IPS-15b (cell line): ENCODE results near the gene SMCO2.

Experiments used
- H3K27me3 ChIP-seq: one replicate; pipeline ENCODE4 v1.6.1; 2013; ENCODE audit warnings: low read length; ENCODE audit not compliant: control insufficient read depth, insufficient read depth
- H3K36me3 ChIP-seq: one replicate; pipeline ENCODE4 v1.6.1; 2013; ENCODE audit warnings: low read length; ENCODE audit not compliant: control insufficient read depth, insufficient read depth
- H3K4me1 ChIP-seq: one replicate; pipeline ENCODE4 v1.6.1; 2013; ENCODE audit warnings: mild to moderate bottlenecking, low read length; ENCODE audit not compliant: control insufficient read depth, insufficient read depth
- H3K4me3 ChIP-seq: one replicate; pipeline ENCODE4 v1.5.1; 2013; ENCODE audit warnings: low read depth, low read length
- H3K9ac ChIP-seq: one replicate; pipeline ENCODE4 v1.6.1; 2013; ENCODE audit warnings: low read depth, mild to moderate bottlenecking, low read length
- H3K9me3 ChIP-seq: one replicate; pipeline ENCODE4 v1.6.1; 2013; ENCODE audit warnings: mild to moderate bottlenecking, low read length; ENCODE audit not compliant: control insufficient read depth, insufficient read depth

Gene SMCO2

GRCh38 chr12:27456618-27457017, 10.1 kb downstream of the SMCO2 start:
- Histone ChIP-seq H3K27me3 (no peaks in the 10 kb centered on the region), H3K9ac (no peak overlapping the region)

GRCh38 chr12:27460471-27460978, 14.0 kb downstream of the SMCO2 start:
- Histone ChIP-seq H3K4me3 (no peak overlapping the region), H3K36me3 (no peaks in the 10 kb centered on the region), H3K27me3 (no peaks in the 10 kb centered on the region), H3K4me1 (no peaks in the 10 kb centered on the region), H3K9me3 (no peaks in the 10 kb centered on the region), H3K9ac (no peak overlapping the region)

More at GRCh38 chr12:27456618-27457017, 10.1 kb downstream of the SMCO2 start:
- H3K4me1 ChIP-seq = no peaks in the 10 kb centered on the region
- no peaks in the 10 kb centered on the region for H3K36me3 ChIP-seq
- H3K9me3 ChIP-seq = no peaks in the 10 kb centered on the region
- H3K4me3 ChIP-seq = no peak overlapping the region

- H3K4me3 ChIP-seq = no peak overlapping the region
- H3K27me3 ChIP-seq = no peaks in the 10 kb centered on the region
- H3K9ac ChIP-seq = no peak overlapping the region
- no peaks in the 10 kb centered on the region for H3K36me3 ChIP-seq
- H3K4me1 ChIP-seq = no peaks in the 10 kb centered on the region
- no peaks in the 10 kb centered on the region for H3K9me3 ChIP-seq
Measured at GRCh38 chr12:27462151-27462694, 15.7 kb downstream of the SMCO2 start.

- Histone ChIP-seq H3K36me3 (no peaks in the 10 kb centered on the region), H3K4me3 (no peak overlapping the region), H3K9ac (no peak overlapping the region), H3K9me3 (no peaks in the 10 kb centered on the region), H3K4me1 (no peaks in the 10 kb centered on the region), H3K27me3 (no peaks in the 10 kb centered on the region)
Measured at GRCh38 chr12:27462851-27463250, 16.3 kb downstream of the SMCO2 start.

- Histone ChIP-seq H3K9ac (no peak overlapping the region), H3K9me3 (no peaks in the 10 kb centered on the region), H3K4me1 (no peaks in the 10 kb centered on the region), H3K27me3 (no peaks in the 10 kb centered on the region), H3K4me3 (no peak overlapping the region), H3K36me3 (no peaks in the 10 kb centered on the region)
Measured at GRCh38 chr12:27463511-27464219, 17.1 kb downstream of the SMCO2 start.

- H3K9me3 ChIP-seq = no peaks in the 10 kb centered on the region
- no peak overlapping the region for H3K4me3 ChIP-seq
- H3K4me1 ChIP-seq = no peaks in the 10 kb centered on the region
- H3K36me3 ChIP-seq = no peaks in the 10 kb centered on the region
- no peaks in the 10 kb centered on the region for H3K27me3 ChIP-seq
- H3K9ac ChIP-seq = no peak overlapping the region
Measured at GRCh38 chr12:27464220-27464554, 17.7 kb downstream of the SMCO2 start.

GRCh38 chr12:27467641-27468040, 21.1 kb downstream of the SMCO2 start:
- no peak overlapping the region for H3K4me3 ChIP-seq
- no peaks in the 10 kb centered on the region for H3K9me3 ChIP-seq
- H3K27me3 ChIP-seq = no peaks in the 10 kb centered on the region
- no peaks in the 10 kb centered on the region for H3K4me1 ChIP-seq
- H3K36me3 ChIP-seq = no peaks in the 10 kb centered on the region
- no peak overlapping the region for H3K9ac ChIP-seq

- Histone ChIP-seq H3K27me3 (no peaks in the 10 kb centered on the region), H3K9ac (no peak overlapping the region), H3K4me3 (no peak overlapping the region), H3K36me3 (no peaks in the 10 kb centered on the region), H3K4me1 (no peaks in the 10 kb centered on the region), H3K9me3 (no peaks in the 10 kb centered on the region)
Measured at GRCh38 chr12:27468241-27468640, 21.7 kb downstream of the SMCO2 start.

GRCh38 chr12:27469176-27469736, 22.7 kb downstream of the SMCO2 start:
- H3K4me1 ChIP-seq = no peaks in the 10 kb centered on the region
- H3K27me3 ChIP-seq = no peaks in the 10 kb centered on the region
- H3K9ac ChIP-seq = no peak overlapping the region
- no peaks in the 10 kb centered on the region for H3K9me3 ChIP-seq
- no peaks in the 10 kb centered on the region for H3K36me3 ChIP-seq
- no peak overlapping the region for H3K4me3 ChIP-seq

GRCh38 chr12:27472604-27473003, 26.1 kb downstream of the SMCO2 start:
- Histone ChIP-seq H3K4me3 (no peak overlapping the region), H3K36me3 (no peaks in the 10 kb centered on the region), H3K9me3 (no peaks in the 10 kb centered on the region), H3K4me1 (no peaks in the 10 kb centered on the region), H3K27me3 (no peaks in the 10 kb centered on the region), H3K9ac (no peak overlapping the region)

- H3K4me3 ChIP-seq = no peak overlapping the region
- H3K36me3 ChIP-seq = no peaks in the 10 kb centered on the region
- no peaks in the 10 kb centered on the region for H3K27me3 ChIP-seq
- no peaks in the 10 kb centered on the region for H3K9me3 ChIP-seq
- no peak overlapping the region for H3K9ac ChIP-seq
- H3K4me1 ChIP-seq = no peaks in the 10 kb centered on the region
Measured at GRCh38 chr12:27474344-27474743, 27.8 kb downstream of the SMCO2 start.

- no peaks in the 10 kb centered on the region for H3K4me1 ChIP-seq
- H3K9me3 ChIP-seq = no peaks in the 10 kb centered on the region
- no peaks in the 10 kb centered on the region for H3K36me3 ChIP-seq
- no peak overlapping the region for H3K4me3 ChIP-seq
- no peak overlapping the region for H3K9ac ChIP-seq
- H3K27me3 ChIP-seq = no peaks in the 10 kb centered on the region
Measured at GRCh38 chr12:27477049-27477448, 30.5 kb downstream of the SMCO2 start.
